CD4-positive, alpha-beta T cell treated with Interleukin-12 subunit alpha and Interleukin-12 subunit beta, for 1 hour (primary cell): ENCODE measurements around the gene GSPT2.
"Not testable (repeated sequence)": the region's sequence is repeated elsewhere in the genome, so short reads cannot be mapped to it uniquely, and the experiment has no call there.

ENCODE experiments used
- DNase-seq: peaks from one replicate; pipeline ENCODE4 v3.0.0-alpha.2; 2020

Gene GSPT2

DNA sequence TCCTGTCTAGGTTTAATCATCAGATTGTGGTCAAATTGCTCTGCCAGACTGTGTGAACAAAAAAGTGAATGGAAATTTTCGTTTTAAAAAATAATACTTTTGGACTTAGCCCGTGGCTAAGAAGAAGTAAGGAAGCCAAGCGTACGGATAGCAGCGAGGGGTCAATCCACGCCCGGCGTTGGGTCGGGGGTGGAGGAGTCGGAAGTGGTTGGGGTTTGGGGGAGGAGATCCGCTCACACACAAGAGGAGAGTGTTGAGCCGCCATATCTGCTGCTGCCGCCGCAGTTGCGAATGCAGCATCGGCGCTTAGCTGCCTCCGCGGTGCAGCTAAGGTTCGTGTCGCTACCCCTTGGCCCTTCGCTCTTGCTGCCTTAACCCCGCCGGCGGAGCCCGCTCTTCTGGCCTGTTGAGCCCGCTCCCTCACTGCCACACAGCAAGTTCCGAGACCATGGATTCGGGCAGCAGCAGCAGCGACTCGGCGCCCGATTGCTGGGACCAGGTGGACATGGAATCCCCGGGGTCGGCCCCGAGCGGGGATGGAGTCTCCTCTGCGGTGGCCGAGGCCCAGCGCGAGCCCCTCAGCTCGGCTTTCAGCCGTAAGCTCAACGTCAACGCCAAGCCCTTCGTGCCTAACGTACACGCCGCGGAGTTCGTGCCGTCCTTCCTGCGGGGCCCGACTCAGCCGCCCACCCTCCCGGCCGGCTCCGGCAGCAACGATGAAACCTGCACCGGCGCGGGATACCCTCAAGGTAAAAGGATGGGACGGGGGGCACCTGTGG is at the start of gene GSPT2:
TSS of gene GSPT2 (plus strand) at position 264 of the 779 bp plus-strand sequence. CDS start at position 449, 185 bp downstream.
- DNase-seq: peak; percentile 61

DNA sequence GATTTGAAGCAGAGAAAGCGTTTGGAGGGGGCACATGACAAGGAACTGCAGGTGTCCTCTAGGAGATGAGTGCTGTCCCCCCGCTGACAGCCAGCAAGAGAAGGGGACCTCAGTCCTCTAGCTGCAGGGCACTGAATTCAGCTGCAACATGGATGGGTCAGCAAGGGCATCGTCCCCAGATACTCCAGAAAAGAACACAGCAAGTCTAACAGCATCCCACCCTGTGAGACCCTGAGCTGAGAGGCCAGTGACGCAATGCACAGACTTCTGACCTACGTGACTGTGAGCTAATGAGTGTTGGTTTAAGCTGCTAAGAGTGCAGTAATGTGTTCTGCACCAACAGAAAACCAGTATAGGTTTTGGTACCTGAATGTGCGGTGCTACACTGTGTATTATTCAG is 49.0 kb upstream of the GSPT2 start:
- DNase-seq: no peak

DNA sequence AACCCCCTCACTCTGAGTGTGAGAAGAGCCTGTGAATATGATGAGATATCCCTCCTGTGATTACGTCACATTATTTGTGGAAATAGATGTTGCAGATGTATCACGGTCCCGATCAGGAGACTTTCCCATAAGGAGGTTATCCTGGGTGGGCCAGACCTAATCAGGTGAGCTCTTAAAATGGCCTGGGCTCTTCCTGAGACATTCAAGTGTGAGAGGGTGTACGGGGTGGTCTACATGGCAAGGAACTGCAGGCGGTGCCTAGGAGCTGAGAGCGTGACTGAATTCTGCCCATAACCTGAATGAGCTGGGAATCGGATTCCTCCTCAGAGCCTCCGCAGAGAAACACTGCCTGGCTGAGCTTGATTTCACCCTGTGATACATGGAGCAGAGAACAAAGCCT is 45.8 kb upstream of the GSPT2 start:
- no peak for DNase-seq

DNA sequence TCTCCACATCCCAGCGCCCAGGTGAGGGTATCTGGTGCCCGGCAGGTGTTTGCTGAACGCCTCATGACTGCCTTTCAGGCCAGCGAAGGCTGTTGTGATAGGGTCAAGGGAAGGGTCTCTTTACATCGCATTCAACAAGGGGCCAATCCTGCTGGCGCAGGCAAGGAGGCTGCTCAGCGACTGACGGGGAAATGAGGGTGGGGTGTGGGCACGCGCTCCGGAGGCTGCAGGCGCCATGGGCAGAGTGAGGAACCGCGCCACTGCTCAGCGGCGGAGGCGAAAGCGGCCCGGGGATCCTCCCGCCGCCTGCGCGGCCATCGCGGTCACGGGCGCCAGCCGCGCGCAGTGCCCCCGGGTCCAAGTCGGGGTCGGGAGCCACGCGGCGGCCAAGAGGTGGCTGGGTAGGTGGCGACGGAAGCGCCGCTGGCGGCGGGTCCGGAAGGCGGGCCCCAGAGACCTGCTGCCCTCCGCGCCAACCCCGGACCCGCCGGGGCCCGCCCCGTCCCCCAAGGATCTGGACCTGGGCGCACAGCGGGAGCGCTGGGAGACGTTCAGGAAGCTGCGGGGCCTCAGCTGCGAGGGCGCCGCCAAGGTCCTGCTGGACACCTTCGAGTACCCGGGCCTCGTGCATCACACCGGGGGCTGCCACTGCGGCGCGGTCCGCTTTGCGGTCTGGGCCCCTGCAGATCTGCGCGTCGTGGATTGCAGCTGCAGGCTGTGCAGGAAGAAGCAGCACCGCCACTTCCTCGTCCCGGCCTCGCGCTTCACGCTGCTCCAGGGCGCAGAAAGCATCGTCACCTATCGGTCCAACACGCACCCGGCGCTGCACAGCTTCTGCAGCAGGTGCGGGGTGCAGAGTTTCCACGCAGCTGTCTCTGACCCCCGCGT is 32.7 kb upstream of the GSPT2 start, which contains the start of gene CENPVL1:
TSS of gene CENPVL1 (plus strand) at position 236 of the 888 bp plus-strand sequence. CDS start at position 236, 0 bp downstream.
- DNase-seq: not testable (repeated sequence)

DNA sequence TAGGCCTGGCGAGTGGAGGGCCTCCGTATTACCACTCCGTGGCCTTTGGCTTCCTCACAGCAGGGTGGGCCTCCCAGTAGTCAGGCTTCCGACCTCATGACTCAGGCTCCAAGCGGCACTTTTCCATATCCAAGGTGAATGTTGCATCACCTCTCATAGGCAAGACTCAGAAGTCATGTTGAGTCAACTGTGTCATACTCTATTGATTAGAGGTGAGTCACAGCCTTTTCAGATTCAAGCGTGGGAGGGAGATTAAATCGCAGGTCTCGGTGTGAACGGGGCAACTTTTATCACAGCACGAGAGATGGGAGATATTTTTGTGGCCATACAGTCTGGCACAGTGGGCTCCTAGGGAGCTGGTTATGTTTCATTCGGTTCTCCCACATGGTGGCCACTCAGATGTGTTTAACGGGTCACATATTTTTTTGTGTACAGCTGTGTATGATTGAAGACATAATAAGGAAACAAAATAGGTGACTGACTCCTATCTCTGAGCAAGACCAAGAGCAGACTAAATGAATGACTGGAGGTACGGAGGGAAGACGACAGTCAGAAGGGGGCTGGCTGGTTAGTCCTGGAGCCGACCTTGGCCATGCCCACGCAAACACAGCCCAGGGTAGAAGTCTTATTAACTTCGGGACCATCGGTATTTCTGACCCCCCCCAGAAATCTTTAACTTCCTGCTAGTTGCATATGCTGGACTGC is 30.1 kb upstream of the GSPT2 start:
- DNase-seq: not testable (repeated sequence)

DNA sequence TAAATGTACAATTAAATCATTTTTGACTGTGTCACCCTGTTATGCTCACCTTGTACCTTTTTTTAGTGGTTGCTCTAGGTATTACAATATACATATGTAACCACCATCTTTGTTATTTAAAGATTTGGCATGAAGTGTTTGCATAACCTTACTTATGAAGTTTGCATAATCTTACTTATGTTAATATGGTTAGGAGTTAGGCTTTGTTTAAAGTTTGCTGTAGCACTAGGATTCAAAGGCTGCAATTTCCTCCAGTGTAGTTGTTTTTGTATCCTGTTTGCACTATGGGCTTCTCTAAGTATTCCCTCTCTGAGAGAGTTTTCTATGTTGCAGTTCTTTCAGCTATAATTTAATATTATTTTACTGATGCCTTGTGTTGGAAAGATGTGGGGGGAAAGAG is 15.0 kb upstream of the GSPT2 start:
- no peak for DNase-seq

DNA sequence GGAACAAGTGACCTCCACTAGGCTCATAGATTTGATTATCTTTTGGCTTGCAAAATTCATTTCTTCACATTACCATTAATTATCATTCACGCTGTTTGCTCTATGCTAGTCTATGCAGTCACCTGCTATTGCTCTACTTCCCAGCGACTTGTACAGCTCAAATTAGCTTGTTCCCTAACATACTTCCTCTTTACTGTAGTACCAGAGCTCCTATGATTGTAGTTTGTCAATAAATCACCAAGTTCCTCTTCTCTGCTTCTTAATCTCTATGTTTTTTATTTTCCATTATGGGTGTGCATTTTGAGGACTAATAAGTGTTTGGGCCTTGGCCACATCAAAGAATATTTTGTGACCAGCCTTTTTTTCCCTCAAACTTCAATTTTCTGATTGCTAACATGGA is 6.2 kb upstream of the GSPT2 start:
- DNase-seq: no peak

DNA sequence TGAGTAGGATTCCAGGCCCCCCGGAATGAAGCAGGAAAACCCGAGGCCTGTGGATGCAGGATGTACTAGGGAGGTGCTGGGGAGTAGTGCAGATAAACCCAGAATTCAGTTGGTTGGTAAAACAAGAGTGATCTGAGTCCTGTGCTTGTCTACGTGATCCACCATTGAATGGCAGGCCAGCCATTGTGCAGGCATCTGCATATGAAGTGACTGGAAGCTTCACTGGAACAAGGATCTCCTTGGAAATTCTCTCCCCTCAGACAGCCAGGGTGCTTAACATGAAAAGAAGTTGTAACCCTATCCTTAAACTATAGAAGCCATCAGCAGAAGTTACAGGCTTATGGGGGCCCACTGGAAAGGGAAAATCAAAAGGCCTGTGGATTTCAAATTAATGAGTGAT is 656 bp upstream of the GSPT2 start:
- DNase-seq: no peak

DNA sequence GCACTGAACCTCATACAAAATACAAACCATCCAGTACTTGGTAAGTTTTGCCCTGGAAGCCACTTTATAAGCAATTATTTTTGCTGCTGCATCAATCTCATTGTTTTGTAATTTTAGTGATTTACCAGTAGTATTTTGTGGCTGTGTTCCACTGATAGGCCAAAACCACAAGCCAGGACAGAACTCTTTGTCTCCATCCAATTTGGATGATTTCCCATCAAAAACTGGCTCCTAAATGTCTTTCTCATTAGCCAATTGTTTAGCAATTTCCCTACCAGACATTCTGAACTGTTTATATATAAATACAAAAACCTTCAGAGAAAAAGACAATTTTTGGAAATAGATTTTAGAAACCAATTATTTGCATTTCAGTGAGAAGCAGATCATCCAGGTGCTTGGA is 4.4 kb downstream of the GSPT2 start:
- no peak for DNase-seq

DNA sequence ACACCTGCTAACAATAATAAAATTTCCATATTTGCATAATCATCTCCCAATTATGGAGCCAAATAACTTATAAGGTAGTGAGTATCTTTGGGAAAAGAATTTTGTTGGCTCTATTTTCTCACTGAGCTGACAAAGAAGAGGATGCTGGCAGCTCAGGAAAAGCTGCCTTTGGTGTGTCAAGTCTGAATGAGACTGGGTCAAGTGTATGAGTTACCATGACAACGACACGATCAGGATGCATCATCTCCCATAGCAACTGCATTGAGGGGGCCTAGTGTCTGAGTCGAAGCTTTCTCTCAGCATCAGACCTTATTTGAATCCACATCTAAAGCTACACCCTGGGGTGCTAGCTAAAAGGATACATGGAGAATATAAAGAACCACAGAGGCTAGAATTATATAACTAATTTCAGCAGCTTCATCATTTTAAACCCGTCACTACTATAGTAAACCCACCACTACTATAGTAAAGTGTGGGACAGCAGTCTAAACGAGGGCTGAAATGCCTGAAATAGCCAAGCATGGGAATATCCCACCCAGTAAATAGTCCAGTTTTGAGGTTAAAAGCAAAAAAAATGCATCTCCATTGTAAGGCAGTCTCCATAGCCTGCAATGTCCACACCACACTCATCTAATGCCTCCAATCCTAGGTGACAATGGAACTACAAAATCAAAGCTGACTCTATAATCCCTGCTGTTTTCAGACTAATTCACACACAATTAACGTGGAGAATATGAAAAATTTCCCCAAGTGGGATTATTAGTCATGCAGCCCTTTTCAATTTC is 16.0 kb downstream of the GSPT2 start:
- DNase-seq: no peak

DNA sequence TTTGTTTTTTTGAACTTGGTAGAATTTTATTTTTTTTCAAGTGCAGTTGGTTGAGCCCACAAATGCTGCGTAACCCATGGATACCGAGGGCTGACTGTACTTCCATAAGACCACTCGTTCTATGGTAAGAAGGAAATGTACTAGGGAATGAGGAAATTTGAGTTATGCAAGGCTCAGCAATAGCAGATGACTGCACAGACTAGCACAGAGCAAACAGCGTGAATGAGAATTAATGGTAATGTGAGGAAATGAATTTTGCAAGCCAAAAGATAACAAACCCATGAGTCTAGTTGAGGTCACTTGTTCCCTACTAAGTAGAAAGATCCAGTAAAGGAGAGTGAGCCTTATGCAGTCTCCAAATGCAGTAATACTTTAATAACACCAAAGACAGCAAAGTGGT is 17.4 kb downstream of the GSPT2 start:
- no peak for DNase-seq

DNA sequence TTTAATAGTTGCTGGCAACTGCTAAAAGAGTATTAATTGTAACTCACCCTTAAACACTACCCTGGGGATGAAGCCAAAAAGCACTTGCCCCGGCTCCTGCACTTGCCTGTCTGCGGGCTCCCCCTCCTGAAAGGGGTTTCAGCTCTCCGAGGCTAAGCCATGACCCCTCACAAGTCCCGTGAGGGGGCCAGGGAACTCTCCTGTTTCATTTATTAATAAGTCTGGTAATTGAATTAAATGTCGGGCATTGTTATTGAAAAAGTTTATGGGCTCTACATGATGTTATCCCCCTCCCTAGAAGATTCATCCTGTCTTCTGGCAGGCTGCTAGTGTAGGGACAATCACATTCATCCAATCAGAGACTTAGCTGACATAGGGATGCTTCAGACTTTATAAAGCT is 23.3 kb downstream of the GSPT2 start:
- DNase-seq: no peak

DNA sequence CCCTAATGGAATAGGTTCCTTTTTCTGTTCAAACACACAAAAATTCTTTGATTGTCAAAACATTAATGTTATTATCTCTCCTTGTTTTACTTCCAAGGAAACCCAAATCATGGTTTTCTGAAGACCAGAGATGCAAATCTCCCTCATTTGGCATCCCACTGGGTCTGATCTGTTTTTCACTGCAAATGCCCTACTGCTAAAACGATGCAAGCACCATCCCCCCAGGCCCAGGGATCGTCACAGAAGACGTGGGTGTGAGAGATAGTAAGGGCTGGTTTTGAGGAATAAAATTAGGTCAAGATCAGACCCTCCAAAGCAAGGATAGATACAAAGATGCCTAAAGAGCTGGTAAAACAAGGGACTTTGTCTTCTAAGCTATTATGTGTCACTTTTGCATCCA is 33.6 kb downstream of the GSPT2 start:
- no peak for DNase-seq

DNA sequence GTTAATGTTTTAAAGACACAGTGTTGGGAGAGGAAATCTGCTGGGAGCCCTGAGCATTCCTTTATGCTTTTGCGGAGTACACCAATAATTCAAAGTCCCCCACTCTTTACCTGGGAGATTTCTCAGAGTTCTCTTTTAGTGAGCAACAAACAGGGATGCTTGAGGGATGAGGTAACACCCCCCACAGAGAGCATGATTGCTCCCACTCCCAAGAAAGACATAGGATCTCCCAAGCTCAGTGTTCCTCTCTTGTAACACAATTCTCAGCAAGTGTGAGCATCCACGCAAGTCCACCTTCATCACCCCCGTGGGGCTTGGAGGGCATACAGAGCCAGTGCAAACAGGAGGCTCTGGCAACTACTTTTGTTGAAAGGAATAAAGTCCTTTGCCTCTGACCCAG is 36.1 kb downstream of the GSPT2 start:
- no peak for DNase-seq

DNA sequence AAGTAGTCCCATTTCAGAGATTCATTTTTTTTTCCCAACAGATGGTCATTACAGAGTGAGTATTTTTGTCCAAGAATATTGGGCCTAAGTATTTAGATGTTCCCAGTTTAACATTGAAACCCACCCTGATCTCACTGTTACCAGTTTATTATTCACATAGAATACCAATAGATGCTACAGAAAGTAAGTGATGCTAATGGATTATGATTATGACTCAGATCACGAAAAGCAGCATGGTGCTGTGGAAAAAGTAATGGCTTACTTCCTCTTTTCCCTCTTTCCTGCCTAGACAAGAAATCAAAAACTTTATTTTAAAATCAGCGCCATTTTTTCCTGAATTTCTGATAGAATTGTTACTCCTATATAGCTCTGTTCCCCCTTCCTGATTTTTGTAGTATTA is 51.9 kb downstream of the GSPT2 start:
- no peak for DNase-seq
